Measurements from ENCODE around the gene ATP6V0E1. TPM values are rescaled to one million over a fixed set of nuclear protein-coding genes. Genes with fewer than 3 reads are reported as not detected.

The ATP6V0E1 gene
- total and polyA plus RNA-seq, 2 of the 8 experiments (the other 6 are each of a cell fraction or from before 2014, with no cell fraction given): 108 to 134 TPM

DNA sequence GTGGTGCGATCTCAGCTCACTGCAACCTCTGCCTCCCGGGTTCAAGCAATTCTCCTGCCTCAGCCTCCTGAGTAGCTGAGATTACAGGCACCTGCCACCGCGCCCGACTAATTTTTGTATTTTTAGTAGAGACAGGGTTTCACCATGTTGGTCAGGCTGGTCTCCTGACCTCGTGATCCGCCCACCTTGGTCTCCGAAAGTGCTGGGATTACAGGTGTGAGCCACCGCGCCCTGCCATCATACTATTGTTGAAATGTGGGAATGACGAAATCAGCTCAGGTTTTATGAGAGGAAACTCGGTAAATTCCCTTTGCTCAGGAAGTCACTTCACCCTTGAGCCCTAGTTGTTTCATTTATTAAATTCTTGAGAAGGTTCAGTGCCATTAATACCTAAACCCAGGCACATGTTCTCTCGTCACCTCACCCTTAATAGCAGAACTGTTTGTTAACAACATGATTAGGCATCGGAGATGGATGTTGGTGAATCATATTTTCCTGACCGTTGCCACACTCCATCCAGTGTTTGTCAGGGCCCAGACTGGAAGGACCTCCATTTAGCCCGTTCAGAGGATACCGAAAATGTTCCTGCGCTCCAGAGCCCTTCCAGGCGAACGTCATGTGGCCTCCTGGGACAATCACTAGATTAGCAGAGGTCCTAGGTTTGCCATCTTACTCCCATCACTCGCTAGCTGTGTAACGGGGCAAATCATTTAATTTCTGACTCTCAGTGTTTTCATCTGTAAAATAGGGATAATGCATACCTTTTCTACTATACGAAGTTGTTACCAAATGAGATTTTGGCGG lies 52.5 kb downstream of the ATP6V0E1 start:
- FAIRE-seq (no peak), DNase-seq (ENCODE audit: low read depth in 1 of 2, low spot score in 2 of 2) (no peak)
- no peak overlapping the region for H2BK20ac ChIP-seq (ENCODE audit: low read length)
- H3K9me3 ChIP-seq (ENCODE audit: insufficient read depth in 2 of 2, low read depth in 1 of 2, low read length in 1 of 2): no peaks in the 10 kb centered on the region
- no peak overlapping the region for H3K4me3 ChIP-seq (ENCODE audit: extremely low read depth in 1 of 4, insufficient read depth in 2 of 4, low read depth in 3 of 4, low read length in 4 of 4)
- H4K5ac ChIP-seq (ENCODE audit: insufficient read length, low read depth, low read length): no peak overlapping the region
- WGBS, 2 experiments (ENCODE audit: extremely low coverage in 1 of 2, insufficient coverage in 1 of 2, insufficient read length in 1 of 2, insufficient replicate concordance in 2 of 2, low coverage in 1 of 2, low lambda C conversion rate in 2 of 2, missing lambda C conversion rate in 1 of 2): 92% methylated on average over 24 of the region's 24 CpGs; no CpG with 5 or more reads in 1 of the 2 experiments
- peaks cover 0 to 5% (median 1%) of the 10 kb centered on the region in 4 experiments; a peak in 2 of 8 replicates for H3K36me3 ChIP-seq (ENCODE audit: control insufficient read depth in 2 of 4, insufficient read depth in 4 of 4, low read length in 3 of 4)
- H3K79me2 ChIP-seq (ENCODE audit: control insufficient read depth in 1 of 2, insufficient read depth in 2 of 2, low read length in 2 of 2): no peaks in the 10 kb centered on the region
- ChIA-PET CTCF (ENCODE audit: partially characterized antibody) (interaction anchor here (1.1 to 1.4 kb wide), 3 partner anchors 15 to 322 kb away, joined by 3 to 5 read pairs (median 3); no protein-coding TSS in a partner anchor), POLR2A (ENCODE audit: partially characterized antibody) (no interaction called here)
- H4K91ac ChIP-seq (replicated peaks; ENCODE audit: insufficient read length, low read length): no peak overlapping the region
- H3K79me1 ChIP-seq (ENCODE audit: low read depth, low read length): no peaks in the 10 kb centered on the region
- no peak overlapping the region for H3K14ac ChIP-seq (ENCODE audit: insufficient read length)
- no peak overlapping the region for H2BK15ac ChIP-seq (ENCODE audit: low read length)
- no peak overlapping the region for H3K4ac ChIP-seq (replicated peaks; ENCODE audit: insufficient read length, low read depth, low read length)
- no peak overlapping the region for H2AFZ ChIP-seq (ENCODE audit: low read length)
- no peak overlapping the region for H3K27ac ChIP-seq (ENCODE audit: low read depth, low read length)
- no peak overlapping the region for H2BK120ac ChIP-seq (replicated peaks; ENCODE audit: low read depth, low read length)
- no peak overlapping the region for H3K56ac ChIP-seq (replicated peaks; ENCODE audit: insufficient read length, low read depth, low read length)
- TF ChIP-seq POLR2A (IDR thresholded peaks at IDR 0.05; ENCODE audit: control extremely low read depth in 1 of 2, low read depth in 2 of 2, low read length in 2 of 2) (no peak), CHD1 (IDR thresholded peaks at IDR 0.05; ENCODE audit: low read depth, low read length) (no peak), CEBPB (IDR thresholded peaks at IDR 0.05; ENCODE audit: low read depth, low read length) (no peak), RXRA (IDR thresholded peaks at IDR 0.05; ENCODE audit: insufficient read depth, low read depth, low read length) (no peak), SP4 (IDR thresholded peaks at IDR 0.05; ENCODE audit: low read length) (no peak), CREB1 (IDR thresholded peaks at IDR 0.05) (no peak), SP1 (IDR thresholded peaks at IDR 0.05; ENCODE audit: low read depth, low read length) (no peak), TEAD4 (IDR thresholded peaks at IDR 0.05; ENCODE audit: low read depth, low read length) (no peak)
- TF ChIP-seq, protein P1, sequence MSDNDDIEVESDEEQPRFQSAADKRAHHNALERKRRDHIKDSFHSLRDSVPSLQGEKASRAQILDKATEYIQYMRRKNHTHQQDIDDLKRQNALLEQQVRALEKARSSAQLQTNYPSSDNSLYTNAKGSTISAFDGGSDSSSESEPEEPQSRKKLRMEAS (IDR thresholded peaks at IDR 0.05): no peak
- no peak overlapping the region for H3K18ac ChIP-seq (ENCODE audit: extremely low read depth, low read length)
- no peaks in the 10 kb centered on the region for H3K23me2 ChIP-seq (ENCODE audit: low read depth, low read length)
- H2AK5ac ChIP-seq (ENCODE audit: low read depth, low read length): no peak overlapping the region
- peaks cover 0 to 1% of the 10 kb centered on the region in 2 experiments for H4K20me1 ChIP-seq (replicated peaks in 1 of 2; ENCODE audit: control insufficient read depth in 1 of 2, insufficient read depth in 2 of 2, low read length in 2 of 2)
- H3K4me2 ChIP-seq (ENCODE audit: insufficient read depth in 1 of 2, low read depth in 2 of 2, low read length in 2 of 2): no peak overlapping the region
- no peak overlapping the region for H3K9ac ChIP-seq (replicated peaks in 1 of 4; ENCODE audit: extremely low read depth in 1 of 4, low read depth in 3 of 4, low read length in 3 of 4)
- H2BK5ac ChIP-seq (ENCODE audit: low read depth, low read length): no peak overlapping the region
- no peak overlapping the region for H2BK12ac ChIP-seq (ENCODE audit: low read depth, low read length)
- no peaks in the 10 kb centered on the region for H3K4me1 ChIP-seq (replicated peaks in 1 of 4; ENCODE audit: control insufficient read depth in 3 of 4, insufficient read depth in 4 of 4, low read length in 3 of 4)
- H3K27me3 ChIP-seq (replicated peaks in 1 of 4; ENCODE audit: control insufficient read depth in 3 of 4, extremely low read depth in 1 of 4, insufficient read depth in 3 of 4, low read length in 3 of 4): no peaks in the 10 kb centered on the region; a peak in 2 of 7 replicates
- H3K23ac ChIP-seq (ENCODE audit: insufficient read length): no peak overlapping the region
- H4K8ac ChIP-seq (ENCODE audit: extremely low read depth, insufficient read depth, low read length): no peak overlapping the region
